HepG2 (cell line): ENCODE measurements around the gene RSBN1. TPM values are rescaled to one million over a fixed set of nuclear protein-coding genes. Genes with fewer than 3 reads are reported as not detected.

Experiments
- CHD2 ChIP-seq: IDR thresholded peaks from 2 replicates; pipeline ENCODE4 v1.6.1; 2011; ENCODE audit warnings: low read depth, low read length, improper control_type of control experiment
- DR1 ChIP-seq: sonication (generic); formaldehyde crosslinking; IDR thresholded peaks from 2 replicates; pipeline ENCODE4 v1.8.0; 2021; ENCODE audit warnings: mild to moderate bottlenecking, missing genetic modification reagents, inconsistent platforms
- EP300 ChIP-seq, 3 experiments: sonication (generic) in 1 of 3; formaldehyde crosslinking in 1 of 3; IDR thresholded peaks; 2 replicates each; pipeline versions ENCODE4 v1.5.1 to v1.6.1; 2011 to 2020; ENCODE audit warnings: low read depth in 2 of 3, low read length in 2 of 3, borderline replicate concordance in 1 of 3, improper control_type of control experiment in 1 of 3, mild to moderate bottlenecking in 1 of 3, missing genetic modification reagents in 1 of 3, moderate library complexity in 1 of 3
- FLYWCH1 ChIP-seq: sonication (generic); formaldehyde crosslinking; IDR thresholded peaks from 2 replicates; pipeline ENCODE4 v1.8.1; 2023; ENCODE audit warnings: mild to moderate bottlenecking, missing genetic modification reagents
- FOXK2 ChIP-seq: fragments of 450-650 bp; IDR thresholded peaks from 2 replicates; pipeline ENCODE4 v1.6.1; 2016
- HDAC2 ChIP-seq: sonication (generic); formaldehyde crosslinking; IDR thresholded peaks from 2 replicates; pipeline ENCODE4 v1.4.0; 2020; ENCODE audit warnings: missing genetic modification reagents
- MIER2 ChIP-seq: IDR thresholded peaks from 2 replicates; pipeline ENCODE4 v1.6.1; 2016; ENCODE audit warnings: missing biosample characterization, missing genetic modification reagents
- MIXL1 ChIP-seq: IDR thresholded peaks from 2 replicates; pipeline ENCODE4 v1.6.1; 2016
- NPAS2 ChIP-seq: sonication (generic); formaldehyde crosslinking; IDR thresholded peaks from 2 replicates; pipeline ENCODE4 v1.8.0; 2022; ENCODE audit warnings: mild to moderate bottlenecking, missing genetic modification reagents, borderline replicate concordance
- PHB2 ChIP-seq: fragments of 450-650 bp; IDR thresholded peaks from 2 replicates; pipeline ENCODE4 v1.6.1; 2018; ENCODE audit not compliant: partially characterized antibody
- PLRG1 ChIP-seq: fragments of 450-650 bp; conservative IDR thresholded peaks from 2 replicates; pipeline ENCODE4 v1.6.1; 2016
- REL ChIP-seq: sonication (generic); formaldehyde crosslinking; conservative IDR thresholded peaks from 2 replicates; pipeline ENCODE4 v1.8.0; 2022; ENCODE audit warnings: mild to moderate bottlenecking, missing genetic modification reagents, moderate library complexity
- SAP130 ChIP-seq: IDR thresholded peaks from 2 replicates; pipeline ENCODE4 v1.6.1; 2016; ENCODE audit warnings: low read depth
- SIN3A ChIP-seq: IDR thresholded peaks from 2 replicates; pipeline ENCODE4 v1.6.1; 2011; ENCODE audit warnings: low read depth, mild to moderate bottlenecking, control low read depth, low read length, borderline replicate concordance
- SRF ChIP-seq: IDR thresholded peaks from 2 replicates; pipeline ENCODE4 v1.6.1; 2011; ENCODE audit warnings: mild to moderate bottlenecking, low read depth, low read length, moderate library complexity
- ZNF501 ChIP-seq: sonication (generic); formaldehyde crosslinking; IDR thresholded peaks from 2 replicates; pipeline ENCODE4 v1.5.1; 2020; ENCODE audit warnings: mild to moderate bottlenecking, moderate library complexity, missing genetic modification reagents
- ZNF782 ChIP-seq: sonication (generic); formaldehyde crosslinking; IDR thresholded peaks from 2 replicates; pipeline ENCODE4 v1.4.0; 2020; ENCODE audit warnings: missing genetic modification reagents, mild to moderate bottlenecking, borderline replicate concordance
- ZNF83 ChIP-seq: sonication (generic); formaldehyde crosslinking; IDR thresholded peaks from 2 replicates; pipeline ENCODE4 v1.4.0; 2020; ENCODE audit warnings: missing genetic modification reagents, mild to moderate bottlenecking, borderline replicate concordance
- ZSCAN12 ChIP-seq: sonication (generic); formaldehyde crosslinking; IDR thresholded peaks from 2 replicates; pipeline ENCODE4 v1.9.0; 2021; ENCODE audit warnings: mild to moderate bottlenecking, missing genetic modification reagents
- polyA plus RNA-seq, 8 experiments: library from polyadenylated mRNA; depleted of rRNA in 3 of 8; stranded (reverse) in 7 of 8; unstranded in 1 of 8; fragments of >200 nt; fragmentation: Illumina TruSeq in 4 of 8; extraction: Trizol in 4 of 8; gene quantifications; 2 replicates each; pipeline versions ENCODE4 v1.2.1 to v1.2.3, GENCODE V29; 2011 to 2016; ENCODE audit warnings: low read depth in 4 of 8, missing spikeins in 1 of 8, mixed read lengths in 1 of 8; ENCODE audit not compliant: insufficient read depth in 1 of 8
- total RNA-seq, 5 experiments: library from RNA; depleted of rRNA; stranded (reverse); fragments of >200 nt; fragmentation: Illumina TruSeq; extraction: Trizol; gene quantifications; 2 replicates each; pipeline ENCODE4 v1.2.3, GENCODE V29; 2016; ENCODE audit warnings: low read depth in 1 of 5
- TF ChIP-seq, protein P1 (sequence below): sonication (generic); formaldehyde crosslinking; conservative IDR thresholded peaks from 2 replicates; pipeline ENCODE4 v1.4.0; 2020; ENCODE audit warnings: missing genetic modification reagents
- TF ChIP-seq, protein P2 (sequence below): sonication (generic); formaldehyde crosslinking; IDR thresholded peaks from 2 replicates; pipeline ENCODE4 v1.4.0; 2020; ENCODE audit warnings: missing genetic modification reagents, borderline replicate concordance
- TF ChIP-seq, protein P3 (sequence below): sonication (generic); formaldehyde crosslinking; IDR thresholded peaks from 2 replicates; pipeline ENCODE4 v1.4.0; 2020; ENCODE audit warnings: mild to moderate bottlenecking, low read depth, missing genetic modification reagents

Gene RSBN1
- total and polyA plus RNA-seq, 2 of the 13 experiments (the other 11 are each of a cell fraction or from before 2014, with no cell fraction given): 8.3 to 10.4 TPM

DNA sequence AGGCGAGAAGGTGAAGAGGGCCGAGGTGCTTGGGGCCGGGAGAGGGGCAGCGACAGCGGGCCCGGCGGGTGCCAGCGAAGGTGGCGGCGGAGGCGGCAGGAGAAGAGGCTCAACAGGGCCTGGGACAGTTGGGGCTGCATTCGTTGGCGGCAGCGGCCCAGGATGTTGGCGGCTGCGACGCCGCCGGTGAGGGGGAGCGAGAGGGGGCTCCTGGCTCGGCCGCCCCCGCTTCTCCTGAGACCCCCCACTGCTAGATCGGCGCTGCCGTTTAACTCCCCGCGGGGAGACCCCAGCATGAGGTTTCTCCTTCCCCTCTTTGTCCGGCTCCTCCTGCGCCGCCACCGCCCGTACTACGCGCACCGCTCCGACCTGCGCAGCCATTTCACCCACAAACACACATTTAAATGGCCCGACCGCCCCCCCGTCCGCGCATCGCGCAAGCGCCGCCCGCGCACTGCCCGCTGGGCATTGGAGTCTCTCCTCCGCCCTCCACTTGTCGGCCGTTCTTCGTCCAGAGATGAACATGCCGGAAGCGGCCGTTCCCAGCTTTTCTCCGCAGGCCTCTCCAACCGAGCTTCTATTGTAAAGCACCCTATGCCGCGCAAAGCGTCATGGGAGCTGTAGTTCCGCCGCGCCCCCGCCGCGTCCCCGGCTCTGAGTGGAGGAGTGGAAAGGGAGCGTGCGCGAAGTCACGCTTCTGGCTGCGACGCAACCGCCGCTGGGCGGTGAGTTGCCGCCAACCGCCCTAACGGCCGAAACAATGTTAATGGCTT is at the start of gene RSBN1 (continued):
- TF ChIP-seq ZSCAN12 (CRISPR knock-in tag) (0 out of 2 replicates have a peak, but pooled peaks have one; percentile 50), PHB2 (no peak), CHD2 (peak; percentile 25; the same call in 1 of the 2 replicates), HDAC2 (CRISPR knock-in tag) (peak; percentile 44; the same call in 1 of the 2 replicates), ZNF501 (CRISPR knock-in tag) (peak; percentile 94), ZNF782 (CRISPR knock-in tag) (no peak), PLRG1 (no peak), SRF (no peak), DR1 (CRISPR knock-in tag) (no peak; the same call in 1 of the 2 replicates), MIXL1 (no peak), FLYWCH1 (CRISPR knock-in tag) (no peak), NPAS2 (CRISPR knock-in tag) (no peak), REL (CRISPR knock-in tag) (peak; percentile 58; the same call in 1 of the 2 replicates), SIN3A (peak; percentile 77; the same call in 1 of the 2 replicates), MIER2 (CRISPR knock-in tag) (0 out of 2 replicates have a peak, but pooled peaks have one; percentile 25), ZNF83 (CRISPR knock-in tag) (0 out of 2 replicates have a peak, but pooled peaks have one; percentile 18), FOXK2 (peak; percentile 11; the same call in 1 of the 2 replicates), SAP130 (CRISPR knock-in tag) (peak; percentile 85), EP300 (IDR thresholded peaks at IDR 0.05; ENCODE audit: low read depth in 2 of 2, low read length in 2 of 2) (0 out of 4 replicates have a peak, but pooled peaks of 1 of the 2 experiments have one; percentile 5), EP300 (CRISPR knock-in tag; IDR thresholded peaks at IDR 0.05; ENCODE audit: borderline replicate concordance) (no peak)
- TF ChIP-seq, protein P1, sequence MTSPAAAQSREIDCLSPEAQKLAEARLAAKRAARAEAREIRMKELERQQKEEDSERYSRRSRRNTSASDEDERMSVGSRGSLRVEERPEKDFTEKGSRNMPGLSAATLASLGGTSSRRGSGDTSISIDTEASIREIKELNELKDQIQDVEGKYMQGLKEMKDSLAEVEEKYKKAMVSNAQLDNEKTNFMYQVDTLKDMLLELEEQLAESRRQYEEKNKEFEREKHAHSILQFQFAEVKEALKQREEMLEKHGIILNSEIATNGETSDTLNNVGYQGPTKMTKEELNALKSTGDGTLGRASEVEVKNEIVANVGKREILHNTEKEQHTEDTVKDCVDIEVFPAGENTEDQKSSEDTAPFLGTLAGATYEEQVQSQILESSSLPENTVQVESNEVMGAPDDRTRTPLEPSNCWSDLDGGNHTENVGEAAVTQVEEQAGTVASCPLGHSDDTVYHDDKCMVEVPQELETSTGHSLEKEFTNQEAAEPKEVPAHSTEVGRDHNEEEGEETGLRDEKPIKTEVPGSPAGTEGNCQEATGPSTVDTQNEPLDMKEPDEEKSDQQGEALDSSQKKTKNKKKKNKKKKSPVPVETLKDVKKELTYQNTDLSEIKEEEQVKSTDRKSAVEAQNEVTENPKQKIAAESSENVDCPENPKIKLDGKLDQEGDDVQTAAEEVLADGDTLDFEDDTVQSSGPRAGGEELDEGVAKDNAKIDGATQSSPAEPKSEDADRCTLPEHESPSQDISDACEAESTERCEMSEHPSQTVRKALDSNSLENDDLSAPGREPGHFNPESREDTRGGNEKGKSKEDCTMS: no peak
- TF ChIP-seq, protein P2, sequence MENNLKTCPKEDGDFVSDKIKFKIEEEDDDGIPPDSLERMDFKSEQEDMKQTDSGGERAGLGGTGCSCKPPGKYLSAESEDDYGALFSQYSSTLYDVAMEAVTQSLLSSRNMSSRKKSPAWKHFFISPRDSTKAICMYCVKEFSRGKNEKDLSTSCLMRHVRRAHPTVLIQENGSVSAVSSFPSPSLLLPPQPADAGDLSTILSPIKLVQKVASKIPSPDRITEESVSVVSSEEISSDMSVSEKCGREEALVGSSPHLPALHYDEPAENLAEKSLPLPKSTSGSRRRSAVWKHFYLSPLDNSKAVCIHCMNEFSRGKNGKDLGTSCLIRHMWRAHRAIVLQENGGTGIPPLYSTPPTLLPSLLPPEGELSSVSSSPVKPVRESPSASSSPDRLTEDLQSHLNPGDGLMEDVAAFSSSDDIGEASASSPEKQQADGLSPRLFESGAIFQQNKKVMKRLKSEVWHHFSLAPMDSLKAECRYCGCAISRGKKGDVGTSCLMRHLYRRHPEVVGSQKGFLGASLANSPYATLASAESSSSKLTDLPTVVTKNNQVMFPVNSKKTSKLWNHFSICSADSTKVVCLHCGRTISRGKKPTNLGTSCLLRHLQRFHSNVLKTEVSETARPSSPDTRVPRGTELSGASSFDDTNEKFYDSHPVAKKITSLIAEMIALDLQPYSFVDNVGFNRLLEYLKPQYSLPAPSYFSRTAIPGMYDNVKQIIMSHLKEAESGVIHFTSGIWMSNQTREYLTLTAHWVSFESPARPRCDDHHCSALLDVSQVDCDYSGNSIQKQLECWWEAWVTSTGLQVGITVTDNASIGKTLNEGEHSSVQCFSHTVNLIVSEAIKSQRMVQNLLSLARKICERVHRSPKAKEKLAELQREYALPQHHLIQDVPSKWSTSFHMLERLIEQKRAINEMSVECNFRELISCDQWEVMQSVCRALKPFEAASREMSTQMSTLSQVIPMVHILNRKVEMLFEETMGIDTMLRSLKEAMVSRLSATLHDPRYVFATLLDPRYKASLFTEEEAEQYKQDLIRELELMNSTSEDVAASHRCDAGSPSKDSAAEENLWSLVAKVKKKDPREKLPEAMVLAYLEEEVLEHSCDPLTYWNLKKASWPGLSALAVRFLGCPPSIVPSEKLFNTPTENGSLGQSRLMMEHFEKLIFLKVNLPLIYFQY: 0 out of 2 replicates have a peak, but pooled peaks have one; percentile 11
- TF ChIP-seq, protein P3, sequence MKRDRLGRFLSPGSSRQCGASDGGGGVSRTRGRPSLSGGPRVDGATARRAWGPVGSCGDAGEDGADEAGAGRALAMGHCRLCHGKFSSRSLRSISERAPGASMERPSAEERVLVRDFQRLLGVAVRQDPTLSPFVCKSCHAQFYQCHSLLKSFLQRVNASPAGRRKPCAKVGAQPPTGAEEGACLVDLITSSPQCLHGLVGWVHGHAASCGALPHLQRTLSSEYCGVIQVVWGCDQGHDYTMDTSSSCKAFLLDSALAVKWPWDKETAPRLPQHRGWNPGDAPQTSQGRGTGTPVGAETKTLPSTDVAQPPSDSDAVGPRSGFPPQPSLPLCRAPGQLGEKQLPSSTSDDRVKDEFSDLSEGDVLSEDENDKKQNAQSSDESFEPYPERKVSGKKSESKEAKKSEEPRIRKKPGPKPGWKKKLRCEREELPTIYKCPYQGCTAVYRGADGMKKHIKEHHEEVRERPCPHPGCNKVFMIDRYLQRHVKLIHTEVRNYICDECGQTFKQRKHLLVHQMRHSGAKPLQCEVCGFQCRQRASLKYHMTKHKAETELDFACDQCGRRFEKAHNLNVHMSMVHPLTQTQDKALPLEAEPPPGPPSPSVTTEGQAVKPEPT: no peak
